ENCODE data around the gene TRIM27.

The TRIM27 gene

GRCh38 chr6:28861339-28861738 is 62.4 kb downstream of the TRIM27 start:
- TF ChIP-seq GATA3 (IDR thresholded peaks at IDR 0.05; ENCODE audit: low read depth, low read length) (no peak), GATA2 (IDR thresholded peaks at IDR 0.05; ENCODE audit: low read depth, low read length) (no peak)

GRCh38 chr6:28860581-28860980 is 63.2 kb downstream of the TRIM27 start:
- TF ChIP-seq GATA2 (IDR thresholded peaks at IDR 0.05; ENCODE audit: low read depth, low read length) (no peak), GATA3 (IDR thresholded peaks at IDR 0.05; ENCODE audit: low read depth, low read length) (no peak)

GRCh38 chr6:28858963-28859362 is 64.8 kb downstream of the TRIM27 start:
- TF ChIP-seq GATA3 (IDR thresholded peaks at IDR 0.05; ENCODE audit: low read depth, low read length) (no peak), GATA2 (IDR thresholded peaks at IDR 0.05; ENCODE audit: low read depth, low read length) (no peak)

GRCh38 chr6:28856620-28857005 is 67.2 kb downstream of the TRIM27 start:
- TF ChIP-seq GATA3 (IDR thresholded peaks at IDR 0.05; ENCODE audit: low read depth, low read length) (no peak), GATA2 (IDR thresholded peaks at IDR 0.05; ENCODE audit: low read depth, low read length) (no peak)

Data from SH-SY5Y (cell line).